Lower leg skin (tissue), 4 donors: ENCODE results near the gene DUSP2. TPM values are rescaled to one million over a fixed set of nuclear protein-coding genes. Genes with fewer than 3 reads are reported as not detected.
A peak's percentile ranks its signal among the peaks of the same experiment; 100 is the strongest.

ENCODE experiments used
- DNase-seq, 2 donors: peaks; one replicate each; pipeline ENCODE4 v3.0.0-alpha.2; 2019; ENCODE audit warnings: low spot score in 2 of 2
- H3K4me3 ChIP-seq: fragments of 200-600 bp; sonication (generic); 2 replicates; pipeline ENCODE4 v1.5.1; 2017; ENCODE audit warnings: mild to moderate bottlenecking, low read depth; ENCODE audit not compliant: poor library complexity, severe bottlenecking
- POLR2A ChIP-seq, 2 donors: fragments of 450-650 bp; IDR thresholded peaks; one replicate each; pipeline ENCODE4 v1.6.1; 2016 to 2017; ENCODE audit warnings: antibody characterized with exemption in 2 of 2, mild to moderate bottlenecking in 1 of 2, moderate library complexity in 1 of 2
- WGBS, 2 donors: methylation state at CpG; one replicate each; pipeline ENCODE4 v1.1.5; 2018; 5-methylcytosine and 5-hydroxymethylcytosine counted together
- intact Hi-C: fragments of 100-400 bp; cut with DNase I; formaldehyde crosslinking; loops from one replicate; pipeline ENCODE4 v1.15.0; 2023; ENCODE audit warnings: low total_unique reads
- total RNA-seq, 4 donors: library from RNA; depleted of rRNA; stranded (reverse); fragments of >200 nt; gene quantifications; one replicate each; pipeline ENCODE4 v1.1.0, GENCODE V29; 2016
- TF ChIP-seq, protein P1 (sequence below), 3 donors: fragments of 450-650 bp; IDR thresholded peaks; one replicate each; pipeline ENCODE4 v1.5.1; 2016; ENCODE audit warnings: antibody characterized with exemption in 3 of 3, mild to moderate bottlenecking in 3 of 3, moderate library complexity in 2 of 3

DUSP2 gene
- total RNA-seq, 4 donors from 2014 or later: 39.3 to 57.0 (median 48.8) TPM

DNA sequence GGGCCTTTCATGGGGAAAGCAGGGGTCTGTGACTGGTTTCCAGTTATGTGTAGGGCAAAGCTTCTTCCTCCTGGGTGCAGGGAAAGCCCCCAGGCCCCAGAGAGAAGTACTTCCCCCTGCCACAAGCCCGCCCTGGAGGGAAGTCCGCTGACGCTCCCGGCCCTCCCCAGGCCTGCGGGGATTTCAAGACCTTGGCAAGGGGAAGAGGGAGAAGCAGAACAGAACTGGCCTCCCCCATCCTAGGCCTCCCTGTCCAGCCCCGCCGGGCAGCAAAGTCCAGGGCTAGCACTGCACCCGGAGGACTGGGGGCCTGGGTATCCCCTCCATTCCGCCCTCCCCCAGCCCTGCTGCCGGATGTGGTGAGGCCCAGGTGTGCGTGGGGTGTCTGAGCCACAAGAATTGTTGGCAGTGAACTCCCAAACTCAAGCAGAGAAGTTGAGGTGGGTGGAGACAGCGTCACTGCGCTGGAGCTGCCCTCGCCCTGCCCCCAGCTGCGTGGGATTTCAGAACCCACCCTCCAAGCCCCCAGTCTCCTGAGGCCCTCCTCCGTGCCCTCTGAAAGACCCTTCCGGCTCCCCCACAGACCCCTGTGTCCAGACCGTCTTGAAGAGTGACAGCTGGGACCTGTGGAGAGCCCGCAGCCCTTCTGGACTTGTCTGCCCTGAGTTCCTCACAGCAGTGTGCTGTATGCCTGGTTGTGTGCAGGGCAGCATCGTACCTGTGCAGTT lies 1.1 kb upstream of the DUSP2 start:
- 25 to 46% methylated on average over 16 to 18 of the region's 20 CpGs for WGBS, 2 donors
- DNase-seq: no peak
- H3K4me3 ChIP-seq: no peak overlapping the region
- intact Hi-C loops: no loop called here
- TF ChIP-seq POLR2A (IDR thresholded peaks at IDR 0.05): no peak
- TF ChIP-seq, protein P1, sequence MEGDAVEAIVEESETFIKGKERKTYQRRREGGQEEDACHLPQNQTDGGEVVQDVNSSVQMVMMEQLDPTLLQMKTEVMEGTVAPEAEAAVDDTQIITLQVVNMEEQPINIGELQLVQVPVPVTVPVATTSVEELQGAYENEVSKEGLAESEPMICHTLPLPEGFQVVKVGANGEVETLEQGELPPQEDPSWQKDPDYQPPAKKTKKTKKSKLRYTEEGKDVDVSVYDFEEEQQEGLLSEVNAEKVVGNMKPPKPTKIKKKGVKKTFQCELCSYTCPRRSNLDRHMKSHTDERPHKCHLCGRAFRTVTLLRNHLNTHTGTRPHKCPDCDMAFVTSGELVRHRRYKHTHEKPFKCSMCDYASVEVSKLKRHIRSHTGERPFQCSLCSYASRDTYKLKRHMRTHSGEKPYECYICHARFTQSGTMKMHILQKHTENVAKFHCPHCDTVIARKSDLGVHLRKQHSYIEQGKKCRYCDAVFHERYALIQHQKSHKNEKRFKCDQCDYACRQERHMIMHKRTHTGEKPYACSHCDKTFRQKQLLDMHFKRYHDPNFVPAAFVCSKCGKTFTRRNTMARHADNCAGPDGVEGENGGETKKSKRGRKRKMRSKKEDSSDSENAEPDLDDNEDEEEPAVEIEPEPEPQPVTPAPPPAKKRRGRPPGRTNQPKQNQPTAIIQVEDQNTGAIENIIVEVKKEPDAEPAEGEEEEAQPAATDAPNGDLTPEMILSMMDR (IDR thresholded peaks at IDR 0.05): no peak

DNA sequence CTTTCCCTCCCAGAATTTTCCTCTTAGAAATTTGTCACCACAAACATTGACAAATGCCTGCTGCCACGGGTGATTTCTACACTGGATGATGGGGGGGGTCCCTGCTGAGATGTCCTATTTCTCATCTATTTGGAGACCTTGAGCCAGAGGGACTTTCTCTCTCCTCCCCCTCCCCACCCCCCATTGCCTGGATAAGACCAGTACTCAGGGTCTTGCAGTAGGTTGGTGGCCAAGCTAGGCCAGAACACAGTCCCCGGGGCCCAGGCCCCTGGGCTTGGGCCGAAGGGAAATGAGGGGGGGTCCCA lies 560 bp upstream of the DUSP2 start:
- WGBS, 2 donors: 29 to 36% methylated on average over 3 of the region's 3 CpGs
- intact Hi-C loops: no loop called here
- no peak overlapping the region for H3K4me3 ChIP-seq
- DNase-seq: no peak
- TF ChIP-seq, protein P1 (IDR thresholded peaks at IDR 0.05): no peak
- TF ChIP-seq POLR2A (IDR thresholded peaks at IDR 0.05): no peak

DNA sequence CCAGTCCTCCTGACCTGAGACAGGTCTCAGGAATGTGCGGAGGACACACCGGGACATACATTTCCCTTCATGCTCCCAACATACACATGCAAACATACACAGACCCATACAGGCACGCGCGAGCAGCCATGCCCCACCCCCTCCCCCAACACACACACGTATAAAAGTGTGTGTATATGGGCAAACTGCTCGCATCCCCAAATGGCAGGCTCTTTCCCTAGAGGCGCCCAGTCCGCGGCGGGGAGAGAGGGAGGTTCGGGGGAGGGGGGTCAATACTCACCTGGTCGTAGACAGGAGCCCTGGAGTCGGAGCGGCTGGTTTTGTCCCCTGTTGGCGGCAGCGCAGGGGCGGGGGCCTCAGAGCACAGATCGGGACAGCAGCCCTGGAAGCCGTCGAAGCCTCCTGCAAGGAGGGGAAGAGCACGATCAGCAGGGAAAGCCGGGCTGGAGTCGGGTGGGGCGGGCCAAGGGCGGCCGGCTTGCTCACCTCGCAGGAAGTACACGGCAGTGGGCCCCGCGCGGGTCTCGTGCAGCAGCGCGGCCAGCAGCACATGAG lies 682 bp downstream of the DUSP2 start:
- DNase-seq: no peak
- WGBS, 2 donors: 12 to 14% methylated on average over 23 to 27 of the region's 35 CpGs
- TF ChIP-seq POLR2A (IDR thresholded peaks at IDR 0.05): no peak
- TF ChIP-seq, protein P1 (IDR thresholded peaks at IDR 0.05): no peak
- H3K4me3 ChIP-seq: peak overlapping the region; percentile 35
- intact Hi-C loops: no loop called here

DNA sequence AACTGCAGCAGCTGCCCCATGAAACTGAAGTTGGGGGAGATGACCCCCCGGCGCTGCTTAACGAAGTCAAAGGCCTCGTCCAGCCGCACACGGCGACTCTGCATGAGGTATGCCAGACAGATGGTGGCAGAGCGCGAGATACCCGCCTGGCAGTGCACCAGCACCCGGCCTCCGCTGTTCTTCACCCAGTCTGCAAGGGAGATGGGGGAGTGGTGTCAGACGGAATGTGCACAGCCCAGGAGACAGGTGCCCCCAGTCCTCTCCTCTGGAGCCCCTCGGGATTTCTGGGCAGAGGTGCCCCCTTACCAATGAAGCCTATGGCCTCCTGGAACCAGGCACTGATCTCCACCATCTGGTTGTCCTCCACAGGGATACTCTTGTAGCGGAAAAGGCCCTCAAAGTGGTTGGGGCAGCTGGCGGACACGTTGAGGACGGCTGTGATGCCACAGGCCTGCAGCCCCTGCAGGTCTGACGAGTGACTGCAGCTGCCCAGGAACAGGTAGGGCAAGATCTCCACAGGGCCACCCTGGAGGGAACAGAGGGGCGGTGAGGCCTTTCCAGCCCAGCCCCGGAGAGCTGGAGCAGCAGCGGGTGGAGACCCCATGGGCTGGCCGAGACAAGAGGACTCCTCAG lies 1.3 kb downstream of the DUSP2 start:
- 66 to 74% methylated on average over 10 to 23 of the region's 23 CpGs for WGBS, 2 donors
- H3K4me3 ChIP-seq: no peak overlapping the region
- no peak for TF ChIP-seq POLR2A (IDR thresholded peaks at IDR 0.05)
- TF ChIP-seq, protein P1 (IDR thresholded peaks at IDR 0.05): no peak
- DNase-seq: no peak
- intact Hi-C loops: no loop called here

DNA sequence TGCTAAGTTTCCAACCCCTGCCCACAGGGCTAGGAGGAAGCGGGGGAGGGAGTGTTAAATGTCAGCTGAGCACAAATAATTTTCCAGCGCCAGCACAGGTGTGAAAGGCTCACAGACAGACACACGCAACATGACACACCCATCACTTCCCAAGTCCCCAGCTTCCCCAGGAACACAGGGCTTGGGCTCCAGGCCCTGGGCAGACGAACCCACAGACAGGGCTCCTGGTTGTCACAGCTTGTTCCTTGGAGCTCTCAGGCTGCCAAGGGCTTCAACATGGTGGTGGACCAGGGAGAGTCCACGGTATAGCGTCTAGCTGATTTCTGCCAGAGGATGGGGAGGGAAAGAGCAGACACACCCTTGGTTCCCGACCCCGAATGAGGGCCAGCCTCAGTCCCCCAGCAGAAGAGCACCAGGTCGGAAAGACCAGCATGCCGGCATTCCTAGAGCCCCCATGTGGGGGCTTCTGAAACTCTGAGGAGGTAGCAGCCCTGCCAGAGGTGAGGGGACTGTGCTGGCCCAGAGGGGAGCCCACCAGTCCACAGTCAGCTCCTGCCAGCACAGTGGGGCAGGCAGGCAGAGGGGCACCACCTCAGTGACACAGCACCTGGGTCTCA lies 1.9 kb downstream of the DUSP2 start:
- 73 to 74% methylated on average over 7 to 9 of the region's 10 CpGs for WGBS, 2 donors
- intact Hi-C loops: no loop called here
- H3K4me3 ChIP-seq: no peak overlapping the region
- DNase-seq: no peak
- no peak for TF ChIP-seq POLR2A (IDR thresholded peaks at IDR 0.05)
- TF ChIP-seq, protein P1 (IDR thresholded peaks at IDR 0.05): no peak
